GM21825 (cell line): Measurements from ENCODE around the gene CNTN5.
"Not testable (repeated sequence)": the region's sequence is repeated elsewhere in the genome, so short reads cannot be mapped to it uniquely, and the experiment has no call there.

Source experiments
- ATAC-seq: cut with Tn5 transposase; IDR thresholded peaks from one replicate; pipeline ENCODE4 v1.9.1; 2021; ENCODE audit warnings: mild to moderate bottlenecking, moderate library complexity; ENCODE audit not compliant: unreplicated experiment

The CNTN5 gene

GRCh38 chr11:100273066-100273815, 1252.5 kb downstream of the CNTN5 start:
- no peak for ATAC-seq

- not testable (repeated sequence) for ATAC-seq
Measured at GRCh38 chr11:100274466-100274865, 1253.7 kb downstream of the CNTN5 start.

DNA sequence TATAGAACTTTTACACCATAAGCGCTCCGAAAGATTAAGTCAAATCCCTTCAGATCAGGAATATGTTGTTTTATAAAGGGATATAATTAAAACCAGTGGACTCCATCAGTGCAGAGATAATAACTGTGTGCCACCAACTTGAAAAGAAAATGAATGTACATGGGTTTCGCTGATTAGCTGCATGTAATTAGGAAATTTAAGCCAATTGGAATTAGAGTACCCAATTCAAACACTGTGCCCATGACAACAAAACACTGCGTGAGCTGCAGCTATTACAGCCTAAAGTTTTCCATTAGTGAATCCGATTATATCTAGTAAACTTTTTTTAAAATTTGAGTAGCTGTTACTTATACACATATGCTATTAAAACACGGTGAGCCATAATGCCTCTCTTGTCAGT, 1274.0 kb downstream of the CNTN5 start:
- ATAC-seq: no peak

DNA sequence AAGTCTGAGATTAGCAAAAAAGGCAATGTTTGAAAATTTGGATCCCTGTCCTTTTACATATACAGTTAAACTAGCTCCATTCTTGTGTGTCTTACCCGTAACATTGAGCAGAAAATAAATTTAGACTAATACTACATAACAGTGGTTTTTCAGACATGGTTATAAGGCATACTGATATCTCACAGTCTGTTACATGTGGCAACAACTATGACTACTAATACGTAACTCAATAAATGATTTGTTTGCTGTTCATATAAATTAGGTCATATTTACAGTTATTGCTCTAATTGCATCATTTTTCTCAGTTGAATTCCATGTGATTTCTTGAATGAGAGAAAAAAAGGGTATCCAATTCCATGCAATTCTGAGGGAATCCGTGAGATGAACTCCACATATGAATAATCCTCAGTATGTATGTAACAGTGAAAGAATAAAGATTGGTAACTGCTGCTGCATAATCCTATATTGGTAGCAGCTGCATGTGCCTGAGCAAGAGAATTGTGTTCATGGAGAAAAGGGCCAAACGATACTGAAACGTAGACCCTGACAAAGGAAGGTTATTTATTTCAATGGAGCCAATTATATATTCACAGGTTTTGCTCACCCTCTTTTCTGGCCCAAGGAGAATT, 1275.4 kb downstream of the CNTN5 start:
- no peak for ATAC-seq

GRCh38 chr11:100297516-100297915, 1276.8 kb downstream of the CNTN5 start:
- no peak for ATAC-seq

DNA sequence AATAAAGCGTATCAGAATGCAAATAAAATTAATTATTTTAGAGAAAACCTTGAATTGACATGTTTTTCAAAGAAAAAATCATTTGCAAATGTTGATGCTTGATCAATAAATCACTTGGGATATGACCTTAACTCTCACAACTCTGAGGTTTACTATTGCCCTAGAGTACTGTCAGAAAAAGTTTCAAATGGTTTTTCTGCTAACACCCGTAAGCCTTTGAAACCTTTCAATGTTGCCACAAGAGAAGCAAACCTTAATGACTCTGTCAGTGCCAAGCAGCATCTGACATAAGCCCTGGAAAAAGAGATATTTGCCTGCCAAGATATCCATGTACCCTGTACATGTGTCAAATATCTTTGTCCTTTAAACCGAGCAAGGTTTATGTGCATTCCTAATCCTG, 1282.1 kb downstream of the CNTN5 start:
- ATAC-seq: no peak

GRCh38 chr11:100303897-100304296, 1283.1 kb downstream of the CNTN5 start:
- ATAC-seq: no peak

DNA sequence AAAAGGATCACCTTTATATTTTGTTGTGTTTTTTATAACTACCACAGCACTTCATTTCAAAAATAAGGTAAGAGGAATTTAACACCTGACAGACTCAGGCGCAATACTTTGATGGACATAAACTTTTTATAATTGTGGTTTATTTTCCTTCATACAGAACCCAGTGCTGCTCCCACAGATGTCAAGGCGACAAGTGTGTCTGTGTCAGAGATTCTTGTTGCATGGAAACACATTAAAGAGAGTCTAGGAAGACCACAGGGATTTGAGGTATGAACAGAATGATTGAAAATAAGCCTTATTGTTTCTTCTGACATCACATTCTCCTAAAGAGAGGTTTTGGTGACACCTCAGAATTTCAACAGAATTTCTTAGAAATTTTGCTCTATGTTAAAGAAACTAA, 1287.5 kb downstream of the CNTN5 start:
- ATAC-seq: no peak

DNA sequence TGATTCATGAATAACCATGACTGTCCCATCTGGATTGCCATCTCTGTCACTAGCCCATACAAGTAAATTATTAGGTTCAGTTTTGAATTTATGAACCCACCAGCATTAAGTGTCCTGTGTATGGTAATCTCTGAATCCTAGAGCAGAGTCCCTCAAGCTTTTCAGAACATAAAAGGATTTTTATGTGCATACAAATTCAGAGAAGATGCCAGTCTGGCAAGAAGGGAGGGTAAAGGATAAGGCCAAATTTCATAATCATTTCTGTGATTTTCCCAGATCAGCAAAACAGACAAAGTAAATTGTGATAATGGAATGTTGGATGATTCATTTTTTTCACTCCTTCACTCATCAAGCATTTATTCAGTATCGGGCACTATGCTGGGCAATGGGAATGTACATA, 1295.2 kb downstream of the CNTN5 start:
- no peak for ATAC-seq

- no peak for ATAC-seq
Measured at GRCh38 chr11:100316952-100317351, 1296.2 kb downstream of the CNTN5 start.

- ATAC-seq: no peak
Measured at GRCh38 chr11:100319691-100320090, 1298.9 kb downstream of the CNTN5 start.

DNA sequence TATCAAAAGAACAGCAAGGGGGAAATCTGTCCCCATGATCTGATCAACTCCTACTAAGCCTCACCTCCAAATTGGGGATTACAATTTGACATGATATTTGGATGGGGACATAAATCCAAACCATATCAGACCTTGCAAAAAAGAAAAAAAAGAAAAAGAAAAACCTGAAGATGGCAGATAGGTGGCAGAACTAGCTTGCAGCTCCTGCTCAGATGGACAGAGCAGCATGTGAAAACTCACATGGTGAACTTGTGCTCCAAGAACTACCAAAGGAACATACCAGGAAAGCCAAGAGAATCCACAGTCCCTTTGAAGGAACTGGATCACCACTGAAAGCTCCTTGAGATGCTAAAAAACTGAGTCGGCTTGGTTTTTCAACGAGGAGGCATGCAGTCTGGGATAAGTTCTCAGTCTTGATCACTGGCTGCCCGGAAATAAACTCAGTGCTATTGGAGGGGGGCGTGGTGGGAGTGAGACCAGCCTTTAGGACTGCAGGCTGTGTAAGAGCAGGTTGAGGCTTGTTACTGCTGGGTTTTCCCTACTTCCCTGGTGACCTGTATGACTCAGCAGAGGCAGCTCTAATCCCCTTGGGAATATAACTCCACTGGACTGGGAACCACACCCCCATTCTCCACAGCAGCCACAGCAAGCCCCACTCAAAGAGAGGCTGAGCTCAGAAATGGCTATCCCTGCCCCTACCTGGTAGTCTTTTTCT, 1308.0 kb downstream of the CNTN5 start:
- no peak for ATAC-seq

DNA sequence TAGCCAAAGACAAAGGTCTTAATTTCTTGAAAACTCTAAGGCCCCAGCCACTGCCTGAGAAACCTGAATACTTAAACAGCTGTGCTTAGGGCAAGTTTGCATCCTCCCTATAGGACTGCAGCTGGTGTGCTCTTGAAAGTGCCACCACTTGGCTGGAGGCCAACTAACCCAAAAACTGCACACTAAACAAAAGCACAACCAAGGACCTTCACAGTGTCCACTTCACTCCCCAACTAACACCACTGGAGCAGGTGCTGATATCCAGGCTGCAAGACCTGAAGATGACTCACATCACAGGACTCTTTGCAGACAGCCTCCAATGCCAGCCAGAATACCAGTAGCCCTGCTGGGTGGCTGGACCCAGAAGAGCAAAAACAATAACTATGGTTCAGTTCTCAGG, 1308.6 kb downstream of the CNTN5 start:
- no peak for ATAC-seq

- ATAC-seq: no peak
Measured at GRCh38 chr11:100336873-100337272, 1316.1 kb downstream of the CNTN5 start.

- no peak for ATAC-seq
Measured at GRCh38 chr11:100338144-100338840, 1317.5 kb downstream of the CNTN5 start.

- ATAC-seq: no peak
Measured at GRCh38 chr11:100340466-100341319, 1319.9 kb downstream of the CNTN5 start.

GRCh38 chr11:100353083-100353482, 1332.3 kb downstream of the CNTN5 start:
- ATAC-seq: no peak

DNA sequence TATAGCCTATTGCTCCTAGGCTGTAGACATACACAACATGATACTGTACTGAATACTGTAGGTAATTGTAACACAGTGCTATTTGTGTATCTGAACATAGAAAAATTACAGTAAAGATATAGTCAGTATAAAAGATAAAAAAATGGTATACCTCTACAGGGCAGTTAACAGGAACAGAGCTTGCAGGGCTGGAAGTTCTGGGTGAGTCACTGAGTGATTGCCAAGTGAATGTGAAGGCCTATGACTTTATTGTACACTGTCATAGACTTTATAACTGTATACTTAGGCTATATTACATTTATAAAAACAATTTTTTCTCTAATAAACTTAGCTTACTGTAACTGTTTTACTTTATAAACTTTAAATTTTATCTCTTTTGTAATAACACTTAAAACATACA, 1334.0 kb downstream of the CNTN5 start:
- ATAC-seq: no peak

GRCh38 chr11:100356035-100356434, 1335.3 kb downstream of the CNTN5 start:
- ATAC-seq: no peak

GRCh38 chr11:100359281-100359680, 1338.5 kb downstream of the CNTN5 start:
- no peak for ATAC-seq
